Right ventricle myocardium superior (tissue), 1 donor: Measurements from ENCODE around the gene CBX4. TPM values are rescaled to one million over a fixed set of nuclear protein-coding genes. Genes with fewer than 3 reads are reported as not detected.

ENCODE experiments used
- ATAC-seq: fragments of 200-7000 bp; cut with Tn5 transposase; one replicate; pipeline ENCODE4 v1.9.1; 2020; ENCODE audit warnings: mild to moderate bottlenecking; ENCODE audit not compliant: poor library complexity
- DNase-seq: peaks from one replicate; pipeline ENCODE4 v3.0.0-alpha.2; 2020
- intact Hi-C: fragments of 100-400 bp; cut with DNase I; formaldehyde crosslinking; loops from one replicate; pipeline ENCODE4 v1.11.2; 2022
- total RNA-seq: library from RNA; stranded (reverse); fragmentation: NEBNext Ultra II Directional; extraction: Animal tissue kit (Norgen Biotek cat#: 25700); gene quantifications from one replicate; pipeline ENCODE4 v1.2.1, GENCODE V29; 2021
- donor health status: DM: no; HTN: yes; CAD: no; lungs with severe emphysema.

CBX4 gene
- total RNA-seq, 1 donor from 2014 or later: 25.6 TPM

DNA sequence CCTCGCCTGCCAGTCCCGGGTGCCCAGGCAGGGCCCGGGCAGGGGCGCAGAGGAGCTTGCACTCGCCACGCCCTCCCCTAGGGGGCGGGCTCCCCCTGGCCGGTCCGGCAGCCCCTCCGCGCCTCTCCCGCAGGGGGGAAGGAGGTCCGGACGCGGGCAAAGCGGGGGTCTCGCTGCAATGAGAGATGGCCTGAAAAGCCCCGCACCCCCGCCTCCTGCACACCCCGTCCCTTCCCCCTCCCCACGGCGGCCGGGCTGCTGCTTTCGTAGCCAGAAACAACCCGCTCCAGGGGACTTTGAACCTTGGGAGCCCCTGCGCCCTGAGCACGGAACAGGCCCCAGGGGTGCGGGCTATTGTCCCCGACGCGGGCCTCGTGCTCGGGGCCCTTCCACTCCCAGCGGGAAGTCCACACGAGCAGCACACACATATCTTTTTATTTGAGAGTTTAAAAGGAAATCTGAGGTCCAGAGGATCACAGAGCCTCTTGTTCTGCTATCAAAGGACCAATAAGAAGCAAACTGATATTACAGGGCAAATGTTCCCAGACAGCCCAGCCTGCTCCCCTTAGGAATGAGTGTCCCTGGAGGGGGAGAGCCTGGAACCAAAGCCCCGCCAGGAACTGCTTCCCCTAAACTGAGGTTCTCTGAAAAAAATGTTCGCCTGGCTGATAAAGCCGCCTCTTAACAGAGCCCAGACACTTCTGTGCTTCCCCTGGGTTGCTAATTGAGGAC lies 5.8 kb upstream of the CBX4 start:
- intact Hi-C loops: loop anchor here (5.0 to 10.0 kb wide), 3 partner anchors 48 to 130 kb away; partner anchors contain the start of gene CBX8
- ATAC-seq: peak; percentile 80
- DNase-seq: peak; percentile 71

GRCh38 chr17:79843816-79844800 lies 4.9 kb upstream of the CBX4 start:
- intact Hi-C loops: loop anchor here (5.0 to 10.0 kb wide), 3 partner anchors 47 to 131 kb away; partner anchors contain the start of gene CBX8
- ATAC-seq (peak; percentile 75), DNase-seq (peak; percentile 85)

DNA sequence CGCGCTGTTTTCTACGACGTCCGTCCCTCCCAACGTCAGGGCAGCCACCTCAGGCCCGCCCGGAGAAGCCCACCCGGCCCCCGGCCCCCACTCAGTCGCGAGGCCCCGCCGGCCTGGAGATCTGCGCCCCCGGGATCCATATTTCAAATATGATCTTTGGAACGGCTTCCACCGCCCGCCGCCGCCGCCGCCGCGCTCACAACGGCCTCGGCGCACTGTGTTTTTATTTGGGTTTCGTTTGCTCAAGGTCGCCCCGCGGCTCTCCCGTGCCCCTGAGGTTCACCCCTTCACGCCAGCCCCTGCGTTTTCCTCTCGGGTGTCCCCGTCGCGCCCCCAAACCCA lies 4.2 kb upstream of the CBX4 start:
- intact Hi-C loops: loop anchor here (5.0 to 10.0 kb wide), 3 partner anchors 46 to 131 kb away; partner anchors contain the start of gene CBX8
- ATAC-seq (no peak), DNase-seq (no peak)

GRCh38 chr17:79842656-79843473 lies 3.6 kb upstream of the CBX4 start:
- ATAC-seq: no peak
- no peak for DNase-seq
- intact Hi-C loops: loop anchor here (5.0 to 10.0 kb wide), 3 partner anchors 46 to 132 kb away; partner anchors contain the start of gene CBX8

- no peak for ATAC-seq
- DNase-seq: no peak
- intact Hi-C loops: loop anchor here (5.0 to 10.0 kb wide), 3 partner anchors 45 to 133 kb away; partner anchors contain the start of gene CBX8
These were observed 3.0 kb upstream of the CBX4 start for GRCh38 chr17:79842136-79842655.

DNA sequence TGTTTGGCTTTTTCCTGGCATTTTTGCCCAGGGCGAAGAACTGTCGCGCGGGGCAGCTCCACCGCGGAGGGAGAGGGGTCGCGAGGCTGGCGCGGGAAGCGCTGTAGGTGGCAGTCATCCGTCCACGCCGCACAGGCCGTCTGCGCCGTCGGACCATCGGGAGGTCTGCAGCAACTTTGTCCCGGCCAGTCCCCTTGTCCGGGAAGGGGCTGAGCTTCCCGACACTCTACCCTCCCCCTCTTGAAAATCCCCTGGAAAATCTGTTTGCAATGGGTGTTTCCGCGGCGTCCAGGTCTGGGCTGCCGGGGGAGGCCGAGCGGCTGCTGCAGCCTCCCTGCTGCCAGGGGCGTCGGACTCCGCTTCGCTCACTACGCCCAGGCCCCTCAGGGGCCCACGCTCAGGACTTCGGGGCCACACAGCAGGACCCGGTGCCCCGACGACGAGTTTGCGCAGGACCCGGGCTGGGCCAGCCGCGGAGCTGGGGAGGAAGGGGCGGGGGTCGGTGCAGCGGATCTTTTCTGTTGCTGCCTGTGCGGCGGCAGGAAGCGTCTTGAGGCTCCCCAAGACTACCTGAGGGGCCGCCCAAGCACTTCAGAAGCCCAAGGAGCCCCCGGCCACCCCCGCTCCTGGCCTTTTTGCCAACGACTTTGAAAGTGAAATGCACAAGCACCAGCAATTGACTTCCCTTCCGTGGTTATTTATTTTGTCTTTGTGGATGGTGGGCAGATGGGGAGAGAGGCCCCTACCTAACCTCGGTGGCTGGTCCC lies 2.3 kb upstream of the CBX4 start:
- intact Hi-C loops: loop anchor here (5.0 to 10.0 kb wide), 3 partner anchors 44 to 133 kb away; partner anchors contain the start of gene CBX8
- DNase-seq (no peak), ATAC-seq (no peak)

GRCh38 chr17:79840989-79841286 lies 1.7 kb upstream of the CBX4 start:
- no peak for ATAC-seq
- no peak for DNase-seq
- intact Hi-C loops: loop anchor here (5.0 to 10.0 kb wide), 3 partner anchors 44 to 134 kb away; partner anchors contain the start of gene CBX8

DNA sequence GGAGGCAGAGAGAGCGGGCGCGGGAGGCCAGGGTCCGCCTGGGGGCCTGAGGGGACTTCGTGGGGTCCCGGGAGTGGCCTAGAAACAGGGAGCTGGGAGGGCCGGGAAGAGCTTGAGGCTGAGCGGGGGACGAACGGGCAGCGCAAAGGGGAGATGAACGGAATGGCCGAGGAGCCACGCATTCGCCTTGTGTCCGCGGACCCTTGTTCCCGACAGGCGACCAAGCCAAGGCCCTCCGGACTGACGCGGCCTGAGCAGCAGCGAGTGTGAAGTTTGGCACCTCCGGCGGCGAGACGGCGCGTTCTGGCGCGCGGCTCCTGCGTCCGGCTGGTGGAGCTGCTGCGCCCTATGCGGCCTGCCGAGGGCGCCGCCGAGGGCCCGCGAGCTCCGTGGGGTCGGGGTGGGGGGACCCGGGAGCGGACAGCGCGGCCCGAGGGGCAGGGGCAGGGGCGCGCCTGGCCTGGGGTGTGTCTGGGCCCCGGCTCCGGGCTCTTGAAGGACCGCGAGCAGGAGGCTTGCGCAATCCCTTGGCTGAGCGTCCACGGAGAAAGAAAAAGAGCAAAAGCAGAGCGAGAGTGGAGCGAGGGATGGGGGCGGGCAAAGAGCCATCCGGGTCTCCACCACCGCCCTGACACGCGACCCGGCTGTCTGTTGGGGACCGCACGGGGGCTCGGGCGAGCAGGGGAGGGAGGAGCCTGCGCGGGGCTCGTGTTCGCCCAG lies 1.2 kb upstream of the CBX4 start:
- DNase-seq (peak; percentile 90), ATAC-seq (peak; percentile 3)
- intact Hi-C loops: loop anchor here (5.0 to 10.0 kb wide), 3 partner anchors 43 to 134 kb away; partner anchors contain the start of gene CBX8

GRCh38 chr17:79838522-79839274 lies 542 bp downstream of the CBX4 start:
- peak; percentile 67 for DNase-seq
- intact Hi-C loops: no loop called here
- peak; percentile 8 for ATAC-seq

DNA sequence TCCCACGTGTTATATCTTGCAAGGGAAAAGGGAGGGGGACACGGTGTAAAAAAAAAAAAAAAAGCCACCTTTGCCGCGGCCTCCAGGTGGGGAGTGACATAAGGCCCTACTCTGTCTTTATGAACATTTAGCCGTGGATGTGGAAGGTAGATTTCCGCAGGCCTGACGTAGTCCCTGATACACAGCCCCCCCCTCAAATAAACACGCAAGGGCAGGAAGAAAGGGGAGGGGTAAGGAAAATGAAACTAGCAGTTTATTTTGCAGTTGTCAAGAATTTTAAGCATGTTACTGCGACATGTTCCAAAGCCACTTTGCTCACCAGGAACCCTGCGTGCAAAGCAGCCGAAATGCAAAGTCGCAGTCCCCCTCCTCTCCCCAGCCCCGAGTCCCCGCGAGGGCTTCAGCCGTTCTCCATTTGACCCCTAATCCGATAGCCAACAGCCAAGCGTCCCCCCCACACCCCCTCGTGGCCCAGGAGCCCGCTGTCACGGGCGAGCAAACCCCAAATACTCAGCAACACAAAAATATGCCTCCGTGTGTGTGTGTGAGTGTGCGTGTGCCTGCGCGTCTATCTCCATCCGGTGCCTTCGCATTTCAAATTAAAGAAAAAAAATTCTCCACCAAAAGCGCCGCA lies 1.2 kb downstream of the CBX4 start:
- intact Hi-C loops: no loop called here
- DNase-seq (no peak), ATAC-seq (no peak)

- peak; percentile 87 for DNase-seq
- intact Hi-C loops: no loop called here
- ATAC-seq: peak; percentile 57
These were observed 2.0 kb downstream of the CBX4 start for GRCh38 chr17:79836972-79837887.

DNA sequence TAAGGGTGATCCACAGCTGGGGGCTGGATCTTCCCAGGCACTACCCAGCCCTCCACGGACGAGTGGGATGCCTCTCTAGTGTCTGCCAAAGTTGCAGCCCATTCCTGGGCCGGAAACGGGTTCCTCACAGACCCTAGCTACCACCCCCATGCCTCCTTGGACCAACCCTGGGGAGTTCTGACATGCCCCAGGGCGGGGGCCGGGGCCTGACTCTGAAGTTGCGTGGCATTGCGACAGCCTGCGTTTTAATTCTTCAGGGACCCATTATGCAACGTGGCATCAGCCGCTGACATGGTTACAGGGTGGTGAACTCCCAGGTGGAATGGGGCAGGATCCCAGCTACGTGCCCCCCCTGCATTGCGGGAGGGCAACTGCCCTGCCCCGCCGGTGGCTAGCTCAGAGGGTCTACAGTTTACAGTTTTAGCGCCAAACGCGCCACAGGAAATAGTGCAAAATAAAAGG lies 2.7 kb downstream of the CBX4 start:
- no peak for ATAC-seq
- intact Hi-C loops: no loop called here
- peak; percentile 65 for DNase-seq

GRCh38 chr17:79835953-79836509 lies 3.2 kb downstream of the CBX4 start:
- intact Hi-C loops: no loop called here
- DNase-seq (no peak), ATAC-seq (no peak)

GRCh38 chr17:79835470-79835899 lies 3.8 kb downstream of the CBX4 start:
- intact Hi-C loops: no loop called here
- no peak for DNase-seq
- no peak for ATAC-seq
